Activated naive CD4-positive, alpha-beta T cell treated with anti-CD3 and anti-CD28 coated beads for 36 hours (primary cell): ENCODE data around the gene MCU. TPM values are rescaled to one million over a fixed set of nuclear protein-coding genes. Genes with fewer than 3 reads are reported as not detected.
"Not testable (repeated sequence)": the region's sequence is repeated elsewhere in the genome, so short reads cannot be mapped to it uniquely, and the experiment has no call there.

Source experiments
- CTCF ChIA-PET: fragments of 350-600 bp; sonication (Branson Sonifier 250); formaldehyde crosslinking; loops from one replicate; lab custom pipeline; 2021; ENCODE audit warnings: antibody characterized with exemption; lab: Charles Lee
- DNase-seq: peaks from one replicate; pipeline ENCODE4 v3.0.0-alpha.2; 2020
- H3K27ac Mint-ChIP-seq: one replicate; pipeline ENCODE4 v1.8.0; 2021; ENCODE audit warnings: mild to moderate bottlenecking, mixed read lengths
- H3K27me3 Mint-ChIP-seq: one replicate; pipeline ENCODE4 v1.8.0; 2021; ENCODE audit warnings: low read depth, mixed read lengths
- H3K36me3 Mint-ChIP-seq: one replicate; pipeline ENCODE4 v1.8.0; 2021; ENCODE audit warnings: low read depth, mixed read lengths
- H3K4me1 Mint-ChIP-seq: one replicate; pipeline ENCODE4 v1.8.0; 2021; ENCODE audit warnings: low read depth, mixed read lengths
- H3K4me3 Mint-ChIP-seq: one replicate; pipeline ENCODE4 v1.8.0; 2021; ENCODE audit warnings: mild to moderate bottlenecking, moderate library complexity, mixed read lengths
- H3K9me3 Mint-ChIP-seq: one replicate; pipeline ENCODE4 v1.8.0; 2021; ENCODE audit warnings: mixed read lengths
- intact Hi-C: fragments of 100-400 bp; cut with micrococcal nuclease; formaldehyde crosslinking; loops from one replicate; pipeline ENCODE4 v1.15.1; 2023
- total RNA-seq, 2 experiments: library from RNA; stranded (reverse); gene quantifications; one replicate each; pipeline ENCODE4 v1.2.3, GENCODE V29; 2021

The MCU gene
- total RNA-seq, 2 experiments from 2014 or later: 23.6 to 25.6 TPM

DNA sequence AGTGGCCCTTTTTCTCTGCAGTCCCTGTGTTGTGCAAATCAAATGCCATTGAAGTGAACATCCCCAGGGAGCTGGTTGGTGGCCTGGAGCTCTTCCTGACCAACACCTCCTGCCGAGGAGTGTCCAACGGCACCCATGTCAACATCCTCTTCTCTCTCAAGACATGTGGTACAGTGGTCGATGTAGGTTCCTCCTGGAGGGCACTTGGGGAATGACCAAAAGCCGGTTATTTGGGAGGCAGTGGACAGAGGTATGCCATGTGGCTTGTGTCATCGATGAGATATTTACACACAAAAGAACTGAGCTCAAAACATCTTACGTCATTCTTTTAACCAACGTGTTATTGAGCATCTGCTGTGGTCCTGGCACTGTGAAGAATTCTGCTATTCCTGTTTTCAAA, 221.3 kb downstream of the MCU start:
- Mint-ChIP-seq H3K36me3 (no peaks in the 10 kb centered on the region), H3K4me1 (no peaks in the 10 kb centered on the region), H3K4me3 (no peak overlapping the region), H3K27ac (no peak overlapping the region), H3K27me3 (no peaks in the 10 kb centered on the region), H3K9me3 (no peaks in the 10 kb centered on the region)
- intact Hi-C loops: no loop called here
- no peak for DNase-seq
- CTCF ChIA-PET: no interaction called here

DNA sequence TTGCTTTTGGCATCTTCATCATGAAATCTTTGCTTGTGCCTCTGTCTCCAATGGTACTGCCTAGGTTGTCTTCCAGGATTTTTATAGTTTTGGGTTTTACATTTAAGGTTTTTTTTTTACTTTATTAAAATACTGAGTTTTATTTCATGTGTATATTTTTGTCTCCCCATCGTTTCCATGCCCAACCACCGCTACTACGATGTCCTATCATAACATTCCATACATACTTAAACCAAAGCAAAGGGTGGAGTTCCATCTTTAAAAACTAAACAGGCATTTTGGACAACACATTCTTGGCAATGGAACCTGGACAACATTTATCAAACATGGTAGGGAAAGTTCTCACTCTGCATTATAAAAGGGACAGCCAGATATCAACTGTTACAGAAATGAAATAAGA, 225.3 kb downstream of the MCU start:
- DNase-seq, H3K36me3 Mint-ChIP-seq, H3K4me3 Mint-ChIP-seq, H3K27ac Mint-ChIP-seq, H3K4me1 Mint-ChIP-seq, H3K27me3 Mint-ChIP-seq, intact Hi-C loops: not testable (repeated sequence)
- CTCF ChIA-PET: interaction anchor here (0.6 kb wide), 2 partner anchors 16 to 288 kb away, joined by 3 to 4 read pairs; no protein-coding TSS in a partner anchor
- peaks cover 10% of the 10 kb centered on the region for H3K9me3 Mint-ChIP-seq

DNA sequence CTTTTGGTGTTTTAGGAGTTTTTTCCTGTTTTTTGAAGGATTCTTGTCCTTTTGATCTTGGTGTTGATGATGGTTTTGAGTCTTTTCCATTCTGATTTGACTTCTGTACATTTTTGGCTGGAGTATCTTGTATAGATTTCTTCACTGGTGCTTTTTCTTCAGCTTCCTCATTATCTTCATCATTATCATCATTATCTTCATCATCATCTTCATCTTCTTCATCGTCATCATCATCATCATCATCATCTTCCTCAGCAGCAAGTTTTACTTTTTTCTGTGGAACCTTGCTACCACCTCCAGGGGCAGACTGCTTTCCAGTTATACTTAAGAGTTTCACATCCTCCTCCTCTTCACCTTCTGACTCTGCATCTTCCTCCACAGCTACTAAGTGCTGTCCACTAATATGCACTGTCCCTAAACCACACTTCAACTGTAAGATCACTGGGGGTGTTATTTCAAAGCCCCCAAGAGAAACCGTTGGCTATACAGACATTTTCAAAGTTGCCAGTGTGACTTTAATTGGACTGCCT, 225.9 kb downstream of the MCU start:
- DNase-seq, H3K4me3 Mint-ChIP-seq, CTCF ChIA-PET, intact Hi-C loops, H3K36me3 Mint-ChIP-seq, H3K27ac Mint-ChIP-seq, H3K4me1 Mint-ChIP-seq, H3K27me3 Mint-ChIP-seq: not testable (repeated sequence)
- peaks cover 14% of the 10 kb centered on the region for H3K9me3 Mint-ChIP-seq

DNA sequence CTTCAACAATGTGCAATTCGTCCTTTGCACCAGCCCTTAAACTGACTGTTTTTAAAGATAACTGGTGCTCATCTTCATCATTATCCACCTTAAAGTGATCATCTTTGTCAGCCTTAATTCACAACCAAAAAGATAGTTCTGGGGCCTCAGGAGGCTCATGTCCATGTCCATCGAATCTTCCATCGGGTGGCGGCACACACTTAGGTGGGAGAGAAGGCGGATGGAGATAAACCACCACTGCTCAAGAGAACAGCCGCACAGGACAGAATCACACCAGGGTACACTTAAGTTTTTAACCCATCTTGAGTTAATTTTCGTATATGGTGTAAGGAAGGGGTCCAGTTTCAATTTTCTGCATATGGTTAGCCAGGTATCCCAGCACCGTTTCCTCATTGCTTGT, 226.4 kb downstream of the MCU start:
- CTCF ChIA-PET: no interaction called here
- peak; percentile 8 for DNase-seq
- no peak overlapping the region for H3K27ac Mint-ChIP-seq
- intact Hi-C loops: no loop called here
- no peaks in the 10 kb centered on the region for H3K4me1 Mint-ChIP-seq
- peaks cover 6% of the 10 kb centered on the region for H3K36me3 Mint-ChIP-seq
- H3K9me3 Mint-ChIP-seq: peaks cover 14% of the 10 kb centered on the region
- no peak overlapping the region for H3K4me3 Mint-ChIP-seq
- H3K27me3 Mint-ChIP-seq: peaks cover 7% of the 10 kb centered on the region

DNA sequence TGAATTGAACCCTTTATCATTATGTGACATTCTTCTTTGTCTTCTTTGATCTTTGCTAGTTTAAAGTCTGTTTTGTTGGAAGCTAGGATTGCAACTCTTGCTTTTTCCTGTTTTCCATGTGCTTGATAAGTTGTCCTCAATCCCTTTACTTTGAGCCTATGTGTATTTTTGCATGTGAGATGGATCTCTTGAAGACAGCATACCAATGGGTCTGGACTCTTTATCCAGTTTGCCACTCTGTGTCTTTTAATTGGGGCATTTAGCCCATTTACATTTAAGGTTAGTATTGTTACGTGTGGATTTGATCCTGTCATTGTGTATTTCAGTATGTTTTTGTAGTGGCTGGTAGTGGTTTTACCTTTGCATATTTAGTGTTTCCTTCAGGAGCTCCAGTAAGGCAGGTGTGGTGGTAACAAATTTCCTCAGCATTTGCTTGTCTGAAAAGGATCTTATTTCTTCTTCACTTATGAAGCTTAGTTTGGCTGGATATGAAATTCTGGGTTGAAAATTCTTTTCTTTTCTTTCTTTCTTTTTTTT, 229.3 kb downstream of the MCU start:
- CTCF ChIA-PET, H3K4me1 Mint-ChIP-seq, DNase-seq, H3K27ac Mint-ChIP-seq, intact Hi-C loops, H3K4me3 Mint-ChIP-seq, H3K36me3 Mint-ChIP-seq: not testable (repeated sequence)
- H3K9me3 Mint-ChIP-seq: peaks cover 14% of the 10 kb centered on the region
- peaks cover 10% of the 10 kb centered on the region for H3K27me3 Mint-ChIP-seq

DNA sequence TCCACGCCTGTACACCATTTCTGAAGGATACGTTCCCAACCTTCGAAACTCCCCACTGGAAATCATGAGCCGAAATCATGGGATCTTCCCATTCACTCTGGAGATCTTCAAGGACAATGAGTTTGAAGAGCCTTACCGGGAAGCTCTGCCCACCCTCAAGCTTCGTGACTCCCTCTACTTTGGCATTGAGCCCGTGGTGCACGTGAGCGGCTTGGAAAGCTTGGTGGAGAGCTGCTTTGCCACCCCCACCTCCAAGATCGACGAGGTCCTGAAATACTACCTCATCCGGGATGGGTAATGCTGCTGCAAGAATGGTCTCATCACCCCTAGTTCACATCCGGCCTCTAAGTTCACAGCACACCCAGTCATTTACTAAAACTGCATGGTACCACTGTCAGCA, 232.4 kb downstream of the MCU start:
- intact Hi-C loops: no loop called here
- Mint-ChIP-seq H3K4me1 (no peaks in the 10 kb centered on the region), H3K9me3 (peaks cover 14% of the 10 kb centered on the region), H3K4me3 (no peak overlapping the region), H3K36me3 (peaks cover 6% of the 10 kb centered on the region), H3K27ac (no peak overlapping the region), H3K27me3 (peaks cover 13% of the 10 kb centered on the region)
- CTCF ChIA-PET: no interaction called here
- DNase-seq: no peak

DNA sequence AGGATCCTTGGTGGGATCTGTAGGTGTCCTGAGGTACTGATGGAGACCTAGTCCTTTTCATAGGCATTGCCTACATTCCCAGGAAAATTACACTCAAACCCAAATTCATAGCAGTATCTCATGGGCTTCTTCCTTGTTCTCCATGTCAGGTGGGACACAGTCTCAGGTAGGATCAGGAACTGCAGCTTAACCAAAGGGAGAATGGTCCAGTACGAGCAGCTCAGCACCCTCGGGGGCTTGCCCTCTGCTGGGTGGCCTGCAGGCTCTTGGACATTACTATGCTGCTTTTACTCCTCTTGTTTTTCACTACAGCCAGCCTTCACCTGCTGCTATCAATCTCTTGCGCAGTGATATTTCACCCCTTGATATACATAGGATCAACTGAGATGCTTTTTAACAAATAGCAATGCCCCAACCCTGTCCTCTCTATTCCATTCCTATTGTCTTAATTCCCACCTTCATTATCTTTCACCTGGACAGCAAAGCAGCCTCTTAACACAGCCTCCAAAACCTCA, 234.1 kb downstream of the MCU start:
- CTCF ChIA-PET: no interaction called here
- H3K4me3 Mint-ChIP-seq: no peak overlapping the region
- peaks cover 4% of the 10 kb centered on the region for H3K36me3 Mint-ChIP-seq
- no peaks in the 10 kb centered on the region for H3K4me1 Mint-ChIP-seq
- H3K27me3 Mint-ChIP-seq: peaks cover 11% of the 10 kb centered on the region
- peaks cover 11% of the 10 kb centered on the region for H3K9me3 Mint-ChIP-seq
- intact Hi-C loops: no loop called here
- DNase-seq: no peak
- H3K27ac Mint-ChIP-seq: no peak overlapping the region

DNA sequence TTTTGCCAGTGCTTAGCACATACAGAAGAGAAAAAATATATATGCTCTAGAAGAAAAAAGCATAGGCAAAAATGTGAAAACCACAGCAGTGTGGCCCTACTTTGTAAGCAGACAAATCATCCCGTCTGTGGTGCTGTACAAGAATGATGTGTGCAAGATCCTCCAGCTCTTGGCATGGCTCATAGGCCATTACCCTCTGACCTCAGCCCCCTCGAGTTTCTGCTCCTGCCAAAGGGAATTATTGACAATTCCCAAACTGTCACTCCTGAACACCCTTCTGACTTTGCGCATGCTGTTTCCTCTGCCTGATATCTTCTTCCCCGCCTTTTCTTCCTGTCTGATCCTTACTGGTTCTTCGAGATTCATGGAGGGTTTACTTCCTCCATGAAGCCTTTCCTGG, 235.5 kb downstream of the MCU start:
- H3K4me3 Mint-ChIP-seq: no peak overlapping the region
- no peaks in the 10 kb centered on the region for H3K36me3 Mint-ChIP-seq
- H3K9me3 Mint-ChIP-seq: peaks cover under 1% of the 10 kb centered on the region
- CTCF ChIA-PET: no interaction called here
- H3K4me1 Mint-ChIP-seq: no peaks in the 10 kb centered on the region
- intact Hi-C loops: no loop called here
- peaks cover 6% of the 10 kb centered on the region for H3K27me3 Mint-ChIP-seq
- H3K27ac Mint-ChIP-seq: no peak overlapping the region
- no peak for DNase-seq

DNA sequence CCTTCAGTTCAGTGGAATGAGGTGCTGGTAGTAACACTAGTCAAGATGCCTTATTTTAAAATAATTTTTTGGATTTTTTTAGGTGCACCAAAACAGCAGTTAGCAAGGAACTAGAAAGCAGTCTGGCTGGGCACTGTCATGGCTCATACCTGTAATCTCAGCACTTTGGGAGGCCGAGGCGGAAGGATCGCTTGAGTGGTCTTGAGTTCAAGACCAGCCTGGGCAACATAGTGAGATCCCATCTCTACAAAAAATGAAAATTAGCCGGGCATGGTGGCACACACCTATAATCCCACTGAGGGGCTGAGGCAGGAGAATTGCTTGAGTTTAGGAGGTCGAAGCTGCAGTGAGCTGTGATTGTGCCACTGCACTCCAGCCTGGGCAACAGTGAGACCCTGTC, 236.9 kb downstream of the MCU start:
- DNase-seq: no peak
- Mint-ChIP-seq H3K9me3 (no peaks in the 10 kb centered on the region), H3K4me3 (no peak overlapping the region), H3K27ac (no peak overlapping the region), H3K4me1 (no peaks in the 10 kb centered on the region), H3K36me3 (no peaks in the 10 kb centered on the region), H3K27me3 (peaks cover 6% of the 10 kb centered on the region)
- intact Hi-C loops: no loop called here
- CTCF ChIA-PET: no interaction called here

DNA sequence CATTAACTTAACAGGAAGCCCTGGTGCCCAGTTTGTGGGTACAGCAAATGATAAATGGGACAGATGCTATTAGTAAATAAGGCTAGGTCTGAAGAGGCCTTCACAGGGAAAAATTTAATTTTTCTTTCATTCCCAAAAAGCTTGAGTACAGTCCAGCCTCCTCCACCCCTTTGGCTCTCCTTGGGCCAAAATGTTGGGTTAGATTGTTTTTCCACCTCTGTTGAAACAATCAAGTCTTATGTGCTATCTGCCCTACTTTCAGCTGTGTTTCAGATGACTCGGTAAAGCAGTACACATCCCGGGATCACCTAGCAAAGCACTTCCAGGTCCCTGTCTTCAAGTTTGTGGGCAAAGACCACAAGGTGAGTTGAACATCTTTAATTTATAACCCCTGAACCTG, 238.3 kb downstream of the MCU start:
- H3K4me3 Mint-ChIP-seq: no peak overlapping the region
- no peaks in the 10 kb centered on the region for H3K9me3 Mint-ChIP-seq
- H3K4me1 Mint-ChIP-seq: no peaks in the 10 kb centered on the region
- no peaks in the 10 kb centered on the region for H3K36me3 Mint-ChIP-seq
- intact Hi-C loops: no loop called here
- CTCF ChIA-PET: no interaction called here
- H3K27ac Mint-ChIP-seq: no peak overlapping the region
- DNase-seq: no peak
- peaks cover 3% of the 10 kb centered on the region for H3K27me3 Mint-ChIP-seq

DNA sequence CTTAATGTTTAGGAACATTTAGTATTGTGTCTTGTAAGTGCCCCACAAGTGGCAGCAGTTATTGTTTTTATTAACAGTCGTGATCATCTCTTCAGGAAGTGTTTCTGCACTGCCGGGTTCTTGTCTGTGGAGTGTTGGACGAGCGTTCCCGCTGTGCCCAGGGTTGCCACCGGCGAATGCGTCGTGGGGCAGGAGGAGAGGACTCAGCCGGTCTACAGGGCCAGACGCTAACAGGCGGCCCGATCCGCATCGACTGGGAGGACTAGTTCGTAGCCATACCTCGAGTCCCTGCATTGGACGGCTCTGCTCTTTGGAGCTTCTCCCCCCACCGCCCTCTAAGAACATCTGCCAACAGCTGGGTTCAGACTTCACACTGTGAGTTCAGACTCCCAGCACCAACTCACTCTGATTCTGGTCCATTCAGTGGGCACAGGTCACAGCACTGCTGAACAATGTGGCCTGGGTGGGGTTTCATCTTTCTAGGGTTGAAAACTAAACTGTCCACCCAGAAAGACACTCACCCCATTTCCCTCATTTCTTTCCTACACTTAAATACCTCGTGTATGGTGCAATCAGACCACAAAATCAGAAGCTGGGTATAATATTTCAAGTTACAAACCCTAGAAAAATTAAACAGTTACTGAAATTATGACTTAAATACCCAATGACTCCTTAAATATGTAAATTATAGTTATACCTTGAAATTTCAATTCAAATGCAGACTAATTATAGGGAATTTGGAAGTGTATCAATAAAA, 240.5 kb downstream of the MCU start:
- CTCF ChIA-PET: interaction anchor here (0.5 kb wide), 1 partner anchor 112 kb away, joined by 4 read pairs; no protein-coding TSS in a partner anchor
- intact Hi-C loops: no loop called here
- Mint-ChIP-seq H3K27me3 (peaks cover 3% of the 10 kb centered on the region), H3K36me3 (no peaks in the 10 kb centered on the region), H3K9me3 (no peaks in the 10 kb centered on the region), H3K27ac (no peak overlapping the region), H3K4me1 (no peaks in the 10 kb centered on the region), H3K4me3 (no peak overlapping the region)
- no peak for DNase-seq

DNA sequence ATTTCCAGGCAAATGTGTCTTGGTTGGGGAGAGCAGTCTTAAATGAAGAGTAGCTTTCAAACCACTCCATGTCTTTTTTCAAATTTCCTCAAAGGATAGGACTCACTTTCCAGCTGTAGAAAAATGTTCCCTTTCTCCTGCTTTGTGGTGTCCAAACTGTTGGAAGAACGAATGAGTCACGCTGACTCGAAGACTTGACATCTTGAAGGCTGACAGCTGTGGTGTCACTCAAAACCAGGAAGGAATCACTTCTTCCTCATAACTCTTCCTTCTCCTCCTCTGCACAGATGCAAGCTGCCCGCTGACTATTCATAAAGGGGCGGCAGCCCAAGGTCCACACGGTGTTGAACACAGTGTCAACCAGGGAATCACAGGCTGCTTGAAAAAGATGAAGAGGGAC, 243.4 kb downstream of the MCU start:
- Mint-ChIP-seq H3K27me3 (no peaks in the 10 kb centered on the region), H3K4me3 (no peak overlapping the region), H3K4me1 (no peaks in the 10 kb centered on the region), H3K27ac (no peak overlapping the region), H3K36me3 (no peaks in the 10 kb centered on the region), H3K9me3 (no peaks in the 10 kb centered on the region)
- intact Hi-C loops: no loop called here
- CTCF ChIA-PET: no interaction called here
- no peak for DNase-seq
